HEK293 (cell line): ENCODE results near the gene TMEM247.

ENCODE experiments used
- CTCF ChIA-PET: fragments of 350-600 bp; formaldehyde crosslinking; extraction: SDS; loops from one replicate; lab custom pipeline; 2021; ENCODE audit warnings: antibody characterized with exemption; lab: Yijun Ruan, JAX
- POLR2A ChIA-PET: fragments of 300-600 bp; formaldehyde crosslinking; extraction: SDS; loops from one replicate; lab custom pipeline; 2020; ENCODE audit warnings: antibody characterized with exemption, inconsistent platforms; lab: Yijun Ruan, JAX
- H3K27ac ChIP-seq: fragments of 200-500 bp; sonication (Bioruptor generic); 2 replicates; pipeline ENCODE4 v1.5.1; 2014; ENCODE audit warnings: low read depth, low read length, control low read depth, inconsistent platforms; ENCODE audit errors: extremely low read depth
- H3K36me3 ChIP-seq, 2 experiments: fragments of 200-500 bp in 1 of 2; sonication (Bioruptor generic) in 1 of 2; 1 replicate in 1 of 2; 2 replicates in 1 of 2; pipeline ENCODE4 v1.5.1; 2014 to 2017; ENCODE audit warnings: inconsistent platforms in 2 of 2, low read length in 2 of 2; ENCODE audit not compliant: control insufficient read depth in 2 of 2, insufficient read depth in 1 of 2
- H3K4me1 ChIP-seq: fragments of 200-500 bp; sonication (Bioruptor generic); 2 replicates; pipeline ENCODE4 v1.5.1; 2014; ENCODE audit warnings: mild to moderate bottlenecking, low read length, inconsistent platforms; ENCODE audit not compliant: control insufficient read depth, insufficient read depth
- H3K4me3 ChIP-seq: 2 replicates; pipeline ENCODE4 v1.5.1; 2011; ENCODE audit warnings: low read depth, mild to moderate bottlenecking, control low read depth, low read length, moderate library complexity
- H3K9me3 ChIP-seq: fragments of 200-500 bp; sonication (Bioruptor generic); 2 replicates; pipeline ENCODE4 v1.5.1; 2014; ENCODE audit warnings: low read depth, low read length, inconsistent platforms; ENCODE audit not compliant: control insufficient read depth, insufficient read depth
- GLIS1 ChIP-seq: fragments of 450-650 bp; formaldehyde crosslinking; IDR thresholded peaks from 2 replicates; pipeline ENCODE4 v1.5.1; 2016; ENCODE audit warnings: missing biosample characterization, missing genetic modification characterization
- MEIS1 ChIP-seq: sonication (generic); formaldehyde crosslinking; IDR thresholded peaks from 2 replicates; pipeline ENCODE4 v1.8.1; 2022; ENCODE audit warnings: missing genetic modification reagents, mild to moderate bottlenecking, borderline replicate concordance
- ZBTB48 ChIP-seq: fragments of 450-650 bp; formaldehyde crosslinking; IDR thresholded peaks from 2 replicates; pipeline ENCODE4 v1.5.1; 2016; ENCODE audit warnings: missing biosample characterization, missing genetic modification characterization
- ZNF132 ChIP-seq: fragments of 450-650 bp; formaldehyde crosslinking; IDR thresholded peaks from 2 replicates; pipeline ENCODE4 v1.5.1; 2017; ENCODE audit warnings: missing biosample characterization, missing genetic modification characterization, borderline replicate concordance
- ZNF174 ChIP-seq: fragments of 450-650 bp; formaldehyde crosslinking; IDR thresholded peaks from 2 replicates; pipeline ENCODE4 v1.5.0; 2017; ENCODE audit warnings: missing biosample characterization, mild to moderate bottlenecking, missing genetic modification characterization
- ZNF292 ChIP-seq: fragments of 450-650 bp; formaldehyde crosslinking; IDR thresholded peaks from 2 replicates; pipeline ENCODE4 v1.5.1; 2016; ENCODE audit warnings: low read depth, missing biosample characterization, missing genetic modification characterization, borderline replicate concordance
- ZNF341 ChIP-seq: fragments of 450-650 bp; formaldehyde crosslinking; IDR thresholded peaks from 2 replicates; pipeline ENCODE4; 2016; ENCODE audit warnings: low read depth, missing biosample characterization, missing genetic modification characterization
- ZNF423 ChIP-seq: fragments of 450-650 bp; formaldehyde crosslinking; IDR thresholded peaks from 2 replicates; pipeline ENCODE4 v1.5.1; 2016; ENCODE audit warnings: missing biosample characterization, missing genetic modification characterization
- ZNF701 ChIP-seq: fragments of 450-650 bp; formaldehyde crosslinking; IDR thresholded peaks from 2 replicates; pipeline ENCODE4 v1.5.1; 2016; ENCODE audit warnings: missing biosample characterization, missing genetic modification characterization
- ZNF707 ChIP-seq: fragments of 450-650 bp; formaldehyde crosslinking; IDR thresholded peaks from 2 replicates; pipeline ENCODE4 v1.5.1; 2016; ENCODE audit warnings: missing biosample characterization, missing genetic modification characterization
- ZNF791 ChIP-seq: fragments of 450-650 bp; formaldehyde crosslinking; IDR thresholded peaks from 2 replicates; pipeline ENCODE4 v1.5.1; 2016; ENCODE audit warnings: missing biosample characterization, missing genetic modification characterization
- TF ChIP-seq, protein P1 (sequence below): fragments of 450-650 bp; formaldehyde crosslinking; IDR thresholded peaks from 2 replicates; pipeline ENCODE4 v1.5.1; 2016; ENCODE audit warnings: missing biosample characterization, missing genetic modification characterization
- TF ChIP-seq, protein P2 (sequence below): fragments of 450-650 bp; formaldehyde crosslinking; IDR thresholded peaks from 2 replicates; pipeline ENCODE4 v1.5.1; 2016; ENCODE audit warnings: missing biosample characterization, missing genetic modification characterization
- TF ChIP-seq, protein P3 (sequence below): fragments of 450-650 bp; formaldehyde crosslinking; IDR thresholded peaks from 2 replicates; pipeline ENCODE4 v1.5.1; 2016; ENCODE audit warnings: missing biosample characterization, missing genetic modification characterization
- TF ChIP-seq, protein P4 (sequence below): fragments of 450-650 bp; formaldehyde crosslinking; IDR thresholded peaks from 2 replicates; pipeline ENCODE4 v1.5.1; 2016; ENCODE audit warnings: missing biosample characterization, missing genetic modification characterization

Gene TMEM247

DNA sequence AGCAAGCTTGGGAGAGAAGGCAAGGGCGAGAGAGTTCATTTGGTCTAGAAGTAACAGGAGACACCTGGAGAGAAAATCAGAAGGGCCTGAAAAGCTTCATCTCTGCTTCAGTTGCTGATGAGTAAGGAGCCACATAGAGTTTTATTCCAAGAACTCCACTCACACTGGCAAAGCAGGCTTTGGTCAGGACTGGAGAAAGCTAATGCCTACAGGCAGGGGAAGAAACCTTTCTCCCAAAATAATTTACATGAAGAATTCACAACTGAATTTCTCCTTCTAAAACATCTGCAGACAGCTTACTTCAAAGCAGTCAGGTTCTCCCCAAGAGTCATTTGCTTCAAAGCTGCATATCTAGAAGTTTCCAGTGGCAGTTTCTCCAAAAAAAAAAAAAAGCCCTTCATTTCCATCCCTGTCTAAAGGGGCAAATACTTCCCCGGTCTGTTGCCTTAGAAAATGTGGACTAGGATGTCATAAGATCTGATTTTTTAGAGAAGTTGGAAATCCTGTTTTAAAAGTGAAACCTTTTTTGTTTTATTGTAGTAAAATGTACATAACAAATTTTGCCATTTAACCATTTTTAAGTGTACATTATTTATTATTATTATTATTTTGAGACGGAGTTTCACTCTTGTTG, 46.3 kb downstream of the TMEM247 start (continued):
- TF ChIP-seq, protein P1, sequence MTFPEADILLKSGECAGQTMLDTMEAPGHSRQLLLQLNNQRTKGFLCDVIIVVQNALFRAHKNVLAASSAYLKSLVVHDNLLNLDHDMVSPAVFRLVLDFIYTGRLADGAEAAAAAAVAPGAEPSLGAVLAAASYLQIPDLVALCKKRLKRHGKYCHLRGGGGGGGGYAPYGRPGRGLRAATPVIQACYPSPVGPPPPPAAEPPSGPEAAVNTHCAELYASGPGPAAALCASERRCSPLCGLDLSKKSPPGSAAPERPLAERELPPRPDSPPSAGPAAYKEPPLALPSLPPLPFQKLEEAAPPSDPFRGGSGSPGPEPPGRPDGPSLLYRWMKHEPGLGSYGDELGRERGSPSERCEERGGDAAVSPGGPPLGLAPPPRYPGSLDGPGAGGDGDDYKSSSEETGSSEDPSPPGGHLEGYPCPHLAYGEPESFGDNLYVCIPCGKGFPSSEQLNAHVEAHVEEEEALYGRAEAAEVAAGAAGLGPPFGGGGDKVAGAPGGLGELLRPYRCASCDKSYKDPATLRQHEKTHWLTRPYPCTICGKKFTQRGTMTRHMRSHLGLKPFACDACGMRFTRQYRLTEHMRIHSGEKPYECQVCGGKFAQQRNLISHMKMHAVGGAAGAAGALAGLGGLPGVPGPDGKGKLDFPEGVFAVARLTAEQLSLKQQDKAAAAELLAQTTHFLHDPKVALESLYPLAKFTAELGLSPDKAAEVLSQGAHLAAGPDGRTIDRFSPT (tag by site-specific recombination), result no peak
- TF ChIP-seq ZNF341 (tag by site-specific recombination) (no peak), ZNF701 (no peak), ZNF423 (tag by site-specific recombination) (no peak)
- TF ChIP-seq, protein P2, sequence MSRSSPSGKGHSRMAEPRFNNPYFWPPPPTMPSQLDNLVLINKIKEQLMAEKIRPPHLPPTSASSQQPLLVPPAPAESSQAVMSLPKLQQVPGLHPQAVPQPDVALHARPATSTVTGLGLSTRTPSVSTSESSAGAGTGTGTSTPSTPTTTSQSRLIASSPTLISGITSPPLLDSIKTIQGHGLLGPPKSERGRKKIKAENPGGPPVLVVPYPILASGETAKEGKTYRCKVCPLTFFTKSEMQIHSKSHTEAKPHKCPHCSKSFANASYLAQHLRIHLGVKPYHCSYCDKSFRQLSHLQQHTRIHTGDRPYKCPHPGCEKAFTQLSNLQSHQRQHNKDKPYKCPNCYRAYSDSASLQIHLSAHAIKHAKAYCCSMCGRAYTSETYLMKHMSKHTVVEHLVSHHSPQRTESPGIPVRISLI, result no peak

DNA sequence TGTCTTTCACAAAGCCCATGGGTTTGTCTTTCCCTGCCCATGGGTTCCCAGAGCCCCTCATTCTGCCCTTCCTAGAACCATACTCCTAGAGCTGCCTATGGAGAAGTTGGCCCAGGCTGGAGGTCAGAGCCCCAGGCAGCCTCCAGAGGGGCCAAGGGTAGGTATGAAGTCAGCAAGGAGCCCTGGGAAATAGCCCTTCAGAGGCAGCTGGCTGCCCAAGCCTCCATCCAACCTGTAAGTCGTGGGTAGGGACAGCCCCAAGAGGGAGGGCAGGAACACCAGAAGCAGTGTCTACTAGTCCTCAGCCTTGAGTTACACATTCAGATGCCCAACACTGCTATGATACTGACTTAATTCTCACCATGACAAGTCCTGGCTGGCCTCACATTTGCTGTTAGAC, 49.5 kb downstream of the TMEM247 start:
- ChIA-PET CTCF (interaction anchor here (1.2 kb wide), 1 partner anchor 12 kb away, joined by 3 read pairs; no protein-coding TSS in a partner anchor), POLR2A (no interaction called here)
- no peaks in the 10 kb centered on the region; a peak in 1 of 3 replicates for H3K36me3 ChIP-seq
- H3K4me1 ChIP-seq, result no peaks in the 10 kb centered on the region
- no peaks in the 10 kb centered on the region for H3K9me3 ChIP-seq
- no peak for TF ChIP-seq ZNF292 (tag by site-specific recombination)
- TF ChIP-seq, all 188 proteins: peak for 0
- Histone ChIP-seq H3K4me3 (no peak overlapping the region), H3K27ac (no peak overlapping the region)

DNA sequence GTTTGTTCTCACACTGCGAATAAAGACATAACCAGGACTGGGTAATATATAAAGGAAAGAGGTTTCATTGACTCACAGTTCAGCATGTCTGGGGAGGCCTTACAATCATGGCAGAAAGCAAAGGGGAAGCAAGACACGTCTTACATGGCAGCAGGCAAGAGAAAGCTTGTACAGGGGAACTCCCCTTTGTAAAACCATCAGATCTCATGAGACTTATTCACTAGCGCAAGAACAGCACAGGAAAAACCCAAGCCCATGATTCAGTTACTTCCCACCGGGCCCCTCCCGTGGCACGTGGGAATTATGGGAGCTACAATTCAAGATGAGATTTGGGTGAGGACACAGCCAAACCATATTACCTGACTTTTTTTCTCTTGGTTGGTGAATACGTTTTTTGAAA, 51.3 kb downstream of the TMEM247 start:
- Histone ChIP-seq H3K4me3 (no peak overlapping the region), H3K9me3 (no peaks in the 10 kb centered on the region), H3K27ac (no peak overlapping the region), H3K36me3 (peaks cover 0 to 10% of the 10 kb centered on the region in 2 experiments; a peak in 2 of 3 replicates), H3K4me1 (no peaks in the 10 kb centered on the region)
- TF ChIP-seq ZNF791 (tag by site-specific recombination) (no peak), ZNF174 (tag by site-specific recombination) (no peak), ZBTB48 (tag by site-specific recombination) (no peak), ZNF132 (tag by site-specific recombination) (no peak), MEIS1 (no peak), GLIS1 (tag by site-specific recombination) (no peak), ZNF707 (no peak)
- TF ChIP-seq, protein P3, sequence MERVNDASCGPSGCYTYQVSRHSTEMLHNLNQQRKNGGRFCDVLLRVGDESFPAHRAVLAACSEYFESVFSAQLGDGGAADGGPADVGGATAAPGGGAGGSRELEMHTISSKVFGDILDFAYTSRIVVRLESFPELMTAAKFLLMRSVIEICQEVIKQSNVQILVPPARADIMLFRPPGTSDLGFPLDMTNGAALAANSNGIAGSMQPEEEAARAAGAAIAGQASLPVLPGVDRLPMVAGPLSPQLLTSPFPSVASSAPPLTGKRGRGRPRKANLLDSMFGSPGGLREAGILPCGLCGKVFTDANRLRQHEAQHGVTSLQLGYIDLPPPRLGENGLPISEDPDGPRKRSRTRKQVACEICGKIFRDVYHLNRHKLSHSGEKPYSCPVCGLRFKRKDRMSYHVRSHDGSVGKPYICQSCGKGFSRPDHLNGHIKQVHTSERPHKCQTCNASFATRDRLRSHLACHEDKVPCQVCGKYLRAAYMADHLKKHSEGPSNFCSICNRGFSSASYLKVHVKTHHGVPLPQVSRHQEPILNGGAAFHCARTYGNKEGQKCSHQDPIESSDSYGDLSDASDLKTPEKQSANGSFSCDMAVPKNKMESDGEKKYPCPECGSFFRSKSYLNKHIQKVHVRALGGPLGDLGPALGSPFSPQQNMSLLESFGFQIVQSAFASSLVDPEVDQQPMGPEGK (tag by site-specific recombination), result no peak
- TF ChIP-seq, protein P4, sequence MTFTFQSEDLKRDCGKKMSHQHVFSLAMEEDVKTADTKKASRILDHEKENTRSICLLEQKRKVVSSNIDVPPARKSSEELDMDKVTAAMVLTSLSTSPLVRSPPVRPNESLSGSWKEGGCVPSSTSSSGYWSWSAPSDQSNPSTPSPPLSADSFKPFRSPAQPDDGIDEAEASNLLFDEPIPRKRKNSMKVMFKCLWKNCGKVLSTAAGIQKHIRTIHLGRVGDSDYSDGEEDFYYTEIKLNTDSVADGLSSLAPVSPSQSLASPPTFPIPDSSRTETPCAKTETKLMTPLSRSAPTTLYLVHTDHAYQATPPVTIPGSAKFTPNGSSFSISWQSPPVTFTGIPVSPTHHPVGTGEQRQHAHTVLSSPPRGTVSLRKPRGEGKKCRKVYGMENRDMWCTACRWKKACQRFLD (tag by site-specific recombination), result no peak
- POLR2A ChIA-PET, result no interaction called here
- CTCF ChIA-PET, result interaction anchor here (0.6 to 1.0 kb wide), 3 partner anchors 49 to 101 kb away, joined by 3 read pairs; no protein-coding TSS in a partner anchor
